ENCODE data around the gene C1QTNF2. TPM values are rescaled to one million over a fixed set of nuclear protein-coding genes. Genes with fewer than 3 reads are reported as not detected.
"Not testable (repeated sequence)": the region's sequence is repeated elsewhere in the genome, so short reads cannot be mapped to it uniquely, and the experiment has no call there.

C1QTNF2 gene
- total RNA-seq, 1 experiment from 2014 or later = 0.39 TPM

- TF ChIP-seq CTCF (conservative IDR thresholded peaks at IDR 0.05; ENCODE audit: low read depth, low read length) (no peak), EZH2 (IDR thresholded peaks at IDR 0.05; ENCODE audit: borderline replicate concordance, low read depth, low read length, poor library complexity, severe bottlenecking) (no peak)
- POLR2A ChIA-PET (ENCODE audit: low non-redundant PET) = no interaction called here
- no peaks in the 10 kb centered on the region for H3K36me3 ChIP-seq (ENCODE audit: insufficient read depth, low read length, poor library complexity, severe bottlenecking)
- no peak overlapping the region for H3K27ac ChIP-seq (ENCODE audit: low read depth, low read length, poor library complexity, severe bottlenecking)
- BruUV-seq (replicated peaks) = no TSS peak
- no peak for DNase-seq (ENCODE audit: low spot score)
- no peak overlapping the region for H3K4me3 ChIP-seq (ENCODE audit: low read depth, low read length, poor library complexity, severe bottlenecking)
- no peaks in the 10 kb centered on the region for H3K27me3 ChIP-seq (replicated peaks; ENCODE audit: insufficient read depth, low read depth, low read length, poor library complexity)
- H3K9me3 ChIP-seq (ENCODE audit: low read depth, low read length, poor library complexity, severe bottlenecking) = no peaks in the 10 kb centered on the region
- CTCF ChIA-PET = no interaction called here
- intact Hi-C loops (cut with micrococcal nuclease; ENCODE audit: unreplicated experiment) = no loop called here
- H3K4me1 ChIP-seq (ENCODE audit: insufficient read depth, low read length, poor library complexity, severe bottlenecking) = peaks cover 4% of the 10 kb centered on the region
Measured at GRCh38 chr5:160342413-160342941, 27.9 kb downstream of the C1QTNF2 start.

GRCh38 chr5:160341309-160341870, 29.0 kb downstream of the C1QTNF2 start:
- intact Hi-C loops (cut with micrococcal nuclease; ENCODE audit: unreplicated experiment) = no loop called here
- no peak overlapping the region for H3K27ac ChIP-seq (ENCODE audit: low read depth, low read length, poor library complexity, severe bottlenecking)

GRCh38 chr5:160340513-160340912, 29.9 kb downstream of the C1QTNF2 start:
- H3K9me3 ChIP-seq (ENCODE audit: low read depth, low read length, poor library complexity, severe bottlenecking); H3K36me3 ChIP-seq (ENCODE audit: insufficient read depth, low read length, poor library complexity, severe bottlenecking); DNase-seq (ENCODE audit: low spot score); H3K27me3 ChIP-seq (replicated peaks; ENCODE audit: insufficient read depth, low read depth, low read length, poor library complexity); H3K4me1 ChIP-seq (ENCODE audit: insufficient read depth, low read length, poor library complexity, severe bottlenecking); BruUV-seq (replicated peaks); H3K27ac ChIP-seq (ENCODE audit: low read depth, low read length, poor library complexity, severe bottlenecking); H3K4me3 ChIP-seq (ENCODE audit: low read depth, low read length, poor library complexity, severe bottlenecking); intact Hi-C loops (cut with micrococcal nuclease; ENCODE audit: unreplicated experiment); POLR2A ChIA-PET (ENCODE audit: low non-redundant PET): not testable (repeated sequence)
- CTCF ChIA-PET = interaction anchor here (1.0 kb wide), 1 partner anchor 95 kb away, joined by 3 read pairs; no protein-coding TSS in a partner anchor

More at GRCh38 chr5:160341309-160341870, 29.0 kb downstream of the C1QTNF2 start:
- no peaks in the 10 kb centered on the region for H3K9me3 ChIP-seq (ENCODE audit: low read depth, low read length, poor library complexity, severe bottlenecking)
- peaks cover 4% of the 10 kb centered on the region for H3K4me1 ChIP-seq (ENCODE audit: insufficient read depth, low read length, poor library complexity, severe bottlenecking)
- TF ChIP-seq CTCF (conservative IDR thresholded peaks at IDR 0.05; ENCODE audit: low read depth, low read length) (no peak), EZH2 (IDR thresholded peaks at IDR 0.05; ENCODE audit: borderline replicate concordance, low read depth, low read length, poor library complexity, severe bottlenecking) (no peak)
- ChIA-PET POLR2A (ENCODE audit: low non-redundant PET) (interaction anchor here (0.6 kb wide), 1 partner anchor 143 kb away, joined by 7 read pairs; no protein-coding TSS in a partner anchor), CTCF (interaction anchor here (1.0 kb wide), 1 partner anchor 96 kb away, joined by 3 read pairs; no protein-coding TSS in a partner anchor)
- no peaks in the 10 kb centered on the region for H3K27me3 ChIP-seq (replicated peaks; ENCODE audit: insufficient read depth, low read depth, low read length, poor library complexity)
- no TSS peak for BruUV-seq (replicated peaks)
- H3K4me3 ChIP-seq (ENCODE audit: low read depth, low read length, poor library complexity, severe bottlenecking) = no peak overlapping the region
- H3K36me3 ChIP-seq (ENCODE audit: insufficient read depth, low read length, poor library complexity, severe bottlenecking) = no peaks in the 10 kb centered on the region
- no peak for DNase-seq (ENCODE audit: low spot score)

All from A673 (cell line).